Mesothelial cell of epicardium (in vitro differentiated cells): Measurements from ENCODE around the gene GDI1. TPM values are rescaled to one million over a fixed set of nuclear protein-coding genes. Genes with fewer than 3 reads are reported as not detected.
A peak's percentile ranks its signal among the peaks of the same experiment; 100 is the strongest.

Experiments used
- DNase-seq, 2 experiments: peaks; one replicate each; pipeline ENCODE4 v3.0.0; 2021; ENCODE audit warnings: low spot score in 2 of 2; ENCODE audit not compliant: unreplicated experiment in 2 of 2
- H3K27ac Mint-ChIP-seq: 2 replicates; pipeline ENCODE4 v1.8.0; 2021; ENCODE audit warnings: mixed read lengths
- H3K27me3 Mint-ChIP-seq: 2 replicates; pipeline ENCODE4 v1.8.0; 2021; ENCODE audit warnings: low read depth, mixed read lengths
- H3K36me3 Mint-ChIP-seq: 2 replicates; pipeline ENCODE4 v1.8.0; 2021; ENCODE audit warnings: mixed read lengths
- H3K4me1 Mint-ChIP-seq: 2 replicates; pipeline ENCODE4 v1.8.0; 2021; ENCODE audit warnings: mixed read lengths
- H3K4me3 Mint-ChIP-seq: 2 replicates; pipeline ENCODE4 v1.8.0; 2021; ENCODE audit warnings: mild to moderate bottlenecking, moderate library complexity, mixed read lengths
- H3K9me3 Mint-ChIP-seq: 2 replicates; pipeline ENCODE4 v1.8.0; 2021; ENCODE audit warnings: mixed read lengths
- CTCF ChIP-seq: fragments of 200-600 bp; sonication (generic); IDR thresholded peaks from one replicate; pipeline ENCODE4 v1.5.0; 2021; ENCODE audit warnings: antibody characterized with exemption; ENCODE audit not compliant: unreplicated experiment
- total RNA-seq: library from RNA; stranded (reverse); gene quantifications from 3 replicates; pipeline ENCODE4 v1.2.1, GENCODE V29; 2021

GDI1 gene
- total RNA-seq, 1 donor from 2014 or later = 150 TPM

- peaks cover 4% of the 10 kb centered on the region for H3K9me3 Mint-ChIP-seq
- H3K27me3 Mint-ChIP-seq = no peaks in the 10 kb centered on the region
- peak overlapping the region; percentile 64 for H3K4me3 Mint-ChIP-seq
- H3K27ac Mint-ChIP-seq = peak overlapping the region; percentile 94
- H3K4me1 Mint-ChIP-seq = peaks cover 12% of the 10 kb centered on the region
- H3K36me3 Mint-ChIP-seq = peaks cover 6% of the 10 kb centered on the region
- DNase-seq = no peak
- TF ChIP-seq CTCF = no peak
These were observed 50.8 kb downstream of the GDI1 start for GRCh38 chrX:154487518-154488290.

- DNase-seq = no peak
- Mint-ChIP-seq H3K27me3 (no peaks in the 10 kb centered on the region), H3K27ac (peak overlapping the region; percentile 25), H3K4me1 (peaks cover 12% of the 10 kb centered on the region), H3K36me3 (peaks cover 6% of the 10 kb centered on the region), H3K9me3 (peaks cover 2% of the 10 kb centered on the region), H3K4me3 (no peak overlapping the region)
- TF ChIP-seq CTCF = no peak
These were observed 51.6 kb downstream of the GDI1 start for GRCh38 chrX:154488336-154489075.

- Mint-ChIP-seq H3K4me3 (peak overlapping the region; percentile 80), H3K4me1 (peaks cover 12% of the 10 kb centered on the region), H3K9me3 (no peaks in the 10 kb centered on the region), H3K27me3 (no peaks in the 10 kb centered on the region), H3K27ac (peak overlapping the region; percentile 94), H3K36me3 (peaks cover 6% of the 10 kb centered on the region)
- TF ChIP-seq CTCF = no peak
- no peak for DNase-seq
These were observed 52.2 kb downstream of the GDI1 start for GRCh38 chrX:154489182-154489581.

GRCh38 chrX:154490021-154490413 is 53.1 kb downstream of the GDI1 start:
- no peaks in the 10 kb centered on the region for H3K9me3 Mint-ChIP-seq

More at GRCh38 chrX:154490021-154490413, 53.1 kb downstream of the GDI1 start:
- Mint-ChIP-seq H3K4me1 (peaks cover 12% of the 10 kb centered on the region), H3K27me3 (no peaks in the 10 kb centered on the region), H3K36me3 (peaks cover 6% of the 10 kb centered on the region), H3K27ac (peak overlapping the region; percentile 94), H3K4me3 (peak overlapping the region; percentile 80)
- DNase-seq = no peak
- TF ChIP-seq CTCF = no peak
